Measurements from ENCODE around the gene ZSCAN5C.

Gene ZSCAN5C

GRCh38 chr19:56159009-56159559 lies 43.0 kb upstream of the ZSCAN5C start (continued):
- TF ChIP-seq ZNF670 (tag by site-specific recombination; IDR thresholded peaks at IDR 0.05; ENCODE audit: low read depth), result no peak
- no peak for TF ChIP-seq ZNF211 (tag by site-specific recombination; IDR thresholded peaks at IDR 0.05; ENCODE audit: low read depth)
- no peak for TF ChIP-seq ZNF677 (tag by site-specific recombination; IDR thresholded peaks at IDR 0.05)
- no peak for TF ChIP-seq ZSCAN18 (tag by site-specific recombination; IDR thresholded peaks at IDR 0.05)
- no peak for TF ChIP-seq IKZF3 (tag by site-specific recombination; IDR thresholded peaks at IDR 0.05)
- no peak for TF ChIP-seq ZNF133 (tag by site-specific recombination; IDR thresholded peaks at IDR 0.05)
- TF ChIP-seq KLF10 (tag by site-specific recombination; IDR thresholded peaks at IDR 0.05), result no peak
- no peak for TF ChIP-seq ZNF701 (tag by site-specific recombination; IDR thresholded peaks at IDR 0.05)
- no peak for TF ChIP-seq ZBTB7A (tag by site-specific recombination; IDR thresholded peaks at IDR 0.05; ENCODE audit: low read depth)
- TF ChIP-seq ZNF140 (tag by site-specific recombination; IDR thresholded peaks at IDR 0.05), result no peak
- no peak for TF ChIP-seq ZNF433 (tag by site-specific recombination; IDR thresholded peaks at IDR 0.05; ENCODE audit: low read depth)
- TF ChIP-seq ZNF585B (tag by site-specific recombination; IDR thresholded peaks at IDR 0.05), result no peak
- TF ChIP-seq ZIC2 (tag by site-specific recombination; IDR thresholded peaks at IDR 0.05), result no peak
- peak; percentile 95 for TF ChIP-seq ZNF366 (tag by site-specific recombination; conservative IDR thresholded peaks at IDR 0.05)
- no peak for TF ChIP-seq ZBTB6 (tag by site-specific recombination; IDR thresholded peaks at IDR 0.05)
- TF ChIP-seq ZNF768 (tag by site-specific recombination; IDR thresholded peaks at IDR 0.05), result no peak
- no peak for TF ChIP-seq ZNF843 (tag by site-specific recombination; IDR thresholded peaks at IDR 0.05)
- no peak for TF ChIP-seq HOXA7 (CRISPR knock-in tag; IDR thresholded peaks at IDR 0.05; ENCODE audit: borderline replicate concordance)
- TF ChIP-seq ZFP69B (tag by site-specific recombination; IDR thresholded peaks at IDR 0.05), result no peak
- TF ChIP-seq ZNF354C (tag by site-specific recombination; IDR thresholded peaks at IDR 0.05; ENCODE audit: borderline replicate concordance, low read depth), result no peak
- TF ChIP-seq ZNF132 (tag by site-specific recombination; IDR thresholded peaks at IDR 0.05; ENCODE audit: borderline replicate concordance), result no peak
- no peak for TF ChIP-seq FEZF1 (tag by site-specific recombination; IDR thresholded peaks at IDR 0.05)
- TF ChIP-seq ZNF513 (tag by site-specific recombination; IDR thresholded peaks at IDR 0.05), result no peak
- peak; percentile 21 for TF ChIP-seq SP2 (tag by site-specific recombination; IDR thresholded peaks at IDR 0.05)
- no peak for TF ChIP-seq ZNF324 (tag by site-specific recombination; IDR thresholded peaks at IDR 0.05)
- TF ChIP-seq ZFHX2 (tag by site-specific recombination; conservative IDR thresholded peaks at IDR 0.05), result peak; percentile 99
- peak; percentile 56; the same call in 1 of the 2 replicates for TF ChIP-seq ZBTB17 (tag by site-specific recombination; IDR thresholded peaks at IDR 0.05)
- TF ChIP-seq ZNF2 (tag by site-specific recombination; IDR thresholded peaks at IDR 0.05), result no peak
- no peak for TF ChIP-seq OVOL3 (tag by site-specific recombination; IDR thresholded peaks at IDR 0.05)
- TF ChIP-seq ZNF221 (tag by site-specific recombination; IDR thresholded peaks at IDR 0.05; ENCODE audit: borderline replicate concordance), result no peak
- TF ChIP-seq ZNF184 (tag by site-specific recombination; IDR thresholded peaks at IDR 0.05), result no peak
- no peak for TF ChIP-seq ZNF114 (tag by site-specific recombination; IDR thresholded peaks at IDR 0.05)
- TF ChIP-seq ZNF623 (tag by site-specific recombination; IDR thresholded peaks at IDR 0.05), result no peak
- no peak for TF ChIP-seq ZNF639 (tag by site-specific recombination; IDR thresholded peaks at IDR 0.05)
- TF ChIP-seq EGR2 (tag by site-specific recombination; IDR thresholded peaks at IDR 0.05; ENCODE audit: low read depth), result peak; percentile 100
